GM10847 (cell line): Measurements from ENCODE around the gene PDLIM5.

Experiments used
- POLR2A ChIP-seq: IDR thresholded peaks from 2 replicates; pipeline ENCODE4 v1.6.1; 2011; ENCODE audit not compliant: insufficient read length; ENCODE audit errors: extremely low read depth

The PDLIM5 gene

DNA sequence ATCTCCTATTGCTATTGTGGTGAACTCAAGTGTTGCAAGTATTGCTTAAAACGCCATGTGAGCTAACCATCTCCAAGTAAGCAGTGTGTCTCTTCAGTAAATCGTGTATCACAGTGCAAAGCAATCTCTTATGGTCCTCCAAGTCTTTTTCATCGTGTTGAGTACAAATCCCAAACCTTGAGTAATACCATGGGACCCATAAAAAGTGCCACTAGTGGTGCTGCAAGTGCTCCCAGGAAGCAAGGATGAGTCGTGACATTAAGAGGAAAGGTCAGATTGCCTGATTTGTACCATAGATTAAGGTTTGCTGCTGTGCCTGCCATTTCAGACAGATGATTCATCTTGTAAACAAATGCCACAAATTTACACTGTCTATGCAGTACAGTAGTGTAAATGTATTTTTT lies 239.1 kb downstream of the PDLIM5 start:
- no peak for TF ChIP-seq POLR2A

DNA sequence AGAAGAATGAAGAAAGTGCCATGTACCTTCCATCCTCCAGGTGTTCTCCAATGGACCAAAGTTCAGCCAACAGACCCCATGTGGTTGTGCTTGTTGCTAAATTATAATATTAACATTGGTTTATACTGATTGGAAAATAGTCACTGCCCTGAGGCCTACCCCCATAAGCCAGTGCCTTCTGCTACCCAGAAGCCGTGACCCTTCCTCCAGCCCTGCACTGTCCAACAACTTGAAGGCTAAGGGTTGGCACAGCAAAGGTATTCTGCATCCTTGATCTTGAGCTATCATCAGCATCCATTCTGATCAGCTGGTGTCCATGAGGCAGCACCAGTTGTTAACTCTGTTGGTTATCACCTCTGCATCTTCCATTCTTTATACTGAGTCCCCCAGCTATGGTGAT lies 239.8 kb downstream of the PDLIM5 start:
- no peak for TF ChIP-seq POLR2A

DNA sequence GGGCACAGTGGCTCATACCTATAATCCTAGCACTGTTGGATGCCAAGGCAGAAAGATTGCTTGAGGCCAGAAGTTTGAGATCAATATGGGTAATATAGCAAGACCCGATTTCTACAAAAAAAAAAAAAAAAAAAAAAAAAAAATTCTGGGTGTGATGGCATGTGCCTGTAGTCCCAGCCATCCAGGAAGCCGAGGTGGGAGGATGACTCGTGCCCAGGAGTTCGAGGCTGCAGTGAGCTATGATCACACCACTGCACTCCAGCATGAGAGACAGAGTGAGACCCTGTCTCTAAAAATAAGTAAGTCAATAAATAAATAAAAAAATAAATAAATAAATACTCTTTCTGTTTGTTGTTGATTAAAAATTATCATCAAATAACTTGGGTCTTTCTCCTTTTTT lies 243.6 kb downstream of the PDLIM5 start:
- no peak for TF ChIP-seq POLR2A

DNA sequence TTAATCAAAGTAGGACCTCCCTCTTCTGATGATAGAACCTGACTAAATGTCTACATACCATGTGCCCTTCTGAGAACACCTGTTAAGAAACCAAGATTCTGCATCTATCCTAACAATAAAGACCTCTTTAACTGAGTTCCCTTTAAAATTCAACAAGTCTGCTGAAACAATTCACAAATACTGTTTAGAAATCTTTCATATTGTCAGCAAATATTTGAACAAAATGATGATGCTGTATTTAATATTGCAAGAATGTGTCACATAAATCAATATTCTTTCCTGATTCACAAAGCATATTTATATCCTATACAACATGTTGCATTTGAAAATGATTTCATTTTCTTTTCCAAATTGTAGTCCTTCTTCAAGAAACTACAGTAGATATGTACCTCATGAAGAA lies 246.4 kb downstream of the PDLIM5 start:
- TF ChIP-seq POLR2A = no peak

DNA sequence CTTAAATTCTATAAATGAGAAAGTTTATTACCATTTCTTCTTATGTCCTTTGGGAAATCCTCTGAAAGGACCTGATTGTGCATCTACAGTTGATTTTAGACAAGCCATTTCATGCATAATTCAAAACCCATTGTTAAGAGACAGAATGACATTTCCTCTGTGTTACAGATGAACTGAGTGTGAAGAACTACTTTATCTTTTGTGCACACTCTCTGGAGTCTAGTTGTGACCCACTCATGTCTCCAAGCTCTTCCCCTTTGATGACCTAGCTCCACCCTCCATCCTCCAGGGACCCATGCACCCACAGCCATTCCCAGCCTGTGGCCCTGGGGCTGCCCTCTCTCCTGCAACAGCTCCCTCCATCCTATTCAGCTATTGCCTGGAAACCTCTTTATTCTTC lies 248.6 kb downstream of the PDLIM5 start:
- no peak for TF ChIP-seq POLR2A

DNA sequence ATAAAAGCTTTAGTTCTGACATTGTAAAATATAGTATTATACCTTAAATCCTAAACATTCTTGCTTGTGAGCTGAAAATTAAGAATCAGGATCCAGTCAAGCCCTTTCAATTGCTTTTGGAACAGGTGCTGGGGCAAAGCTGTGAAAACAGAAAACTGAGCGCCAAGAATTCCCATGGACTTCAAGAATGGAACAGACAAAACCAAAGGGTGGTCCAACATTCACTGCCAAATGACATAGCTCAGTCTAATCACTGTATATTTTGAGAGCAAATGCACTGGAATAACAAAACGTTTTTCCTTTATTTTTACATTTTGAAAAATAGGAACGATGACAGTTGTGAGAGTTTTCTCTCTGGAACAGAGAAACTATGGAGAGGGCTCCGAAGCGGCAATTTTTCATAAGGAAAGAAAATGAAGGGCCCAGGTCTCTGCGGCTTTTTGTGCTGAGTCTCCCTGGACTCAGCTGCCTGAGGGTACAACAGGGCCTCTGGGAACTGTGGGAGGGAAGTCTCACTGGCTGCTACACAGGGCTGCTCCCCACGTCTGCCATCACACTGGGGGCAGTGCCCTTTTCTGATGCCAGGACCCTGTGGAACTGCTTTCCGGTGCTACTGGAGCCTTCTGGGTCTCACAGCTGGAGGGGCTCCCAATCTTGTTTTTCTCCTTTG lies 250.0 kb downstream of the PDLIM5 start:
- TF ChIP-seq POLR2A = no peak

DNA sequence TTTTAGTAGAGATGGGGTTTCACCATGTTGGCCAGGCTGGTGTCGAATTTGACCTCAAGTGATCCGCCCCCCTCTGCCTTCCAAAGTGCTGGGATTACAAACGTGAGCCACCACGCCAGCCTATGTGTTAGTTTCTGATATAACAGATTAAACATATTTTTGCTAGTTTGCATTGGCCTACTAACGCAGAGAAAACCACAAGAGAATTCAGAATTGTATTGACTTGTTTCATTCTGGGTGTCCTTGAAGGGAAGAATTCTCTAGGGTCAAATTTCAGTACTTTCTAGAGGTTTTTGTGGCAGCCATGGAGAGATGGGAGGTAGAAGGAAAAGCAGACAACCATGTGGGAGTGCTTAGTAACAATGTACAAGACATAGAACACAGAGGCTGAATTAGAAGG lies 259.9 kb downstream of the PDLIM5 start:
- TF ChIP-seq POLR2A = no peak

DNA sequence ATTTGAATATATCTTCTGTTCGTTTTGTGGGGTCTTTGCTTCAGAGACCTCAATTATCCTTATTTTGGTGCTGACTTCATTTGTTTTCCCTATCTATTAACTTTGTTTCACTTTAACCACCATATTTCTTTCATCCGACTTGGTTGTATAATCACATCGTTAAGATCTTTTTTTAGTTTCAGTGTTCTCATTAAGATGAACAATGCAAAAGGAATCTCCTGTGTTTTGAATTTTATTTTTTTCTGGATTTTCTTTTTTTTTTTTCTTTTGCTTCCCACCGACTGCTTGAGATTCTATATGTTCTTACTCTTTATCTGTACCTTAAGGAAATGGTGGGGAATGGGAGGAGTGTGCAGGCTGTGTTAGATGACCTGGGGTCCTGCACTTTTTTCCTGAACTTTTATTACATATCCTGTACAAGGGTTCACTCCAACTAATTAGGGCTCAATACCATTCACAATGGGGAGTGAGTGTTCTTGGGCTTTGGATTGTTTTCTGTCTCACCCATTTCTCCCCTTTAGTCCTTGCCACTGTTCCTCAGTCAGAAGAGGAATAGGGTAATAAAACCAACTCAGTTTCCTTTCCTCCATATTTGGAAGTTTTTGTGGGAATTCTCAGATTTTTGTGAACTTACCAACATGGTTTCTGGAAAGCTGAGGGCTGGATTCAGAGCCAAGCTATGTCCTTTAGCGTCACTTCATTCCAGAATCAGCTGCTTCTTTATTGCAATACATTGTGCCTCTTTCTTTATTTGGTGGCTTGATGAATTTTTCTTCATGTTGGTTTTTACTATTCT lies 262.8 kb downstream of the PDLIM5 start:
- TF ChIP-seq POLR2A = no peak

DNA sequence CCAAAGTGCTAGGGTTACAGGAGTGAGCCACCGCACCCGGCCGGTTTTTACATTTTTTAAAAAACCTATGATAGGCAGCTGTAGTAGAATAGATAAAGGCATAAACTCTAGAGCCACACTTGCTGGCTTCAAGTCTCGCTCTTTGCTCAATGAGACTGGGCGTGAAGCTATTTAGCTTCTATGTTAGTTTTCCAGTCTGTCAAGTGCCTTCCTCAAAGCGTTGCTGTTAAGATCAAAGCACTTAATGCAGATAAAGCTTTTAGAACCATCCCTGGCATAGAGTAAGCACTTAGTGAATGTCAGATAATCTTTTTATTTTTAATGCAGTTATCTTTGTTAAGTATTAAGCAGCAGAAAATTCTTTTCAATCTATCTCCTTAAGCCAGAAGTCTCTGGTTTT lies 264.0 kb downstream of the PDLIM5 start:
- no peak for TF ChIP-seq POLR2A
